HEK293 (cell line): ENCODE results near the gene HBZ.

Source experiments
- CTCF ChIA-PET: fragments of 350-600 bp; formaldehyde crosslinking; extraction: SDS; loops from one replicate; lab custom pipeline; 2021; ENCODE audit warnings: antibody characterized with exemption; lab: Yijun Ruan, JAX
- POLR2A ChIA-PET: fragments of 300-600 bp; formaldehyde crosslinking; extraction: SDS; loops from one replicate; lab custom pipeline; 2020; ENCODE audit warnings: antibody characterized with exemption, inconsistent platforms; lab: Yijun Ruan, JAX
- H3K27ac ChIP-seq: fragments of 200-500 bp; sonication (Bioruptor generic); 2 replicates; pipeline ENCODE4 v1.5.1; 2014; ENCODE audit warnings: low read depth, low read length, control low read depth, inconsistent platforms; ENCODE audit errors: extremely low read depth
- H3K36me3 ChIP-seq, 2 experiments: fragments of 200-500 bp in 1 of 2; sonication (Bioruptor generic) in 1 of 2; 1 replicate in 1 of 2; 2 replicates in 1 of 2; pipeline ENCODE4 v1.5.1; 2014 to 2017; ENCODE audit warnings: inconsistent platforms in 2 of 2, low read length in 2 of 2; ENCODE audit not compliant: control insufficient read depth in 2 of 2, insufficient read depth in 1 of 2
- H3K4me1 ChIP-seq: fragments of 200-500 bp; sonication (Bioruptor generic); 2 replicates; pipeline ENCODE4 v1.5.1; 2014; ENCODE audit warnings: mild to moderate bottlenecking, low read length, inconsistent platforms; ENCODE audit not compliant: control insufficient read depth, insufficient read depth
- H3K4me3 ChIP-seq: 2 replicates; pipeline ENCODE4 v1.5.1; 2011; ENCODE audit warnings: low read depth, mild to moderate bottlenecking, control low read depth, low read length, moderate library complexity
- H3K9me3 ChIP-seq: fragments of 200-500 bp; sonication (Bioruptor generic); 2 replicates; pipeline ENCODE4 v1.5.1; 2014; ENCODE audit warnings: low read depth, low read length, inconsistent platforms; ENCODE audit not compliant: control insufficient read depth, insufficient read depth
- GLI2 ChIP-seq: fragments of 450-650 bp; formaldehyde crosslinking; IDR thresholded peaks from 2 replicates; pipeline ENCODE4; 2017; ENCODE audit warnings: missing biosample characterization, missing genetic modification characterization, low read depth, borderline replicate concordance
- HOXC10 ChIP-seq: sonication (generic); formaldehyde crosslinking; IDR thresholded peaks from 2 replicates; pipeline ENCODE4 v1.8.1; 2023; ENCODE audit warnings: mild to moderate bottlenecking, missing genetic modification reagents
- INSM2 ChIP-seq: fragments of 450-650 bp; formaldehyde crosslinking; IDR thresholded peaks from 2 replicates; pipeline ENCODE4 v1.5.1; 2016; ENCODE audit warnings: missing biosample characterization, missing genetic modification characterization
- SCRT1 ChIP-seq: fragments of 450-650 bp; formaldehyde crosslinking; IDR thresholded peaks from 2 replicates; pipeline ENCODE4 v1.5.1; 2016; ENCODE audit warnings: missing biosample characterization, missing genetic modification characterization, borderline replicate concordance
- TRIM28 ChIP-seq: IDR thresholded peaks from 2 replicates; pipeline ENCODE4 v1.6.1; 2011; ENCODE audit warnings: low read length, control low read depth, borderline replicate concordance
- ZBTB7A ChIP-seq: fragments of 450-650 bp; formaldehyde crosslinking; IDR thresholded peaks from 2 replicates; pipeline ENCODE4 v1.5.1; 2016; ENCODE audit warnings: low read depth, missing biosample characterization, missing genetic modification characterization
- ZFP69B ChIP-seq: fragments of 450-650 bp; formaldehyde crosslinking; IDR thresholded peaks from 2 replicates; pipeline ENCODE4 v1.5.1; 2016; ENCODE audit warnings: missing biosample characterization, missing genetic modification characterization
- ZNF112 ChIP-seq: fragments of 450-650 bp; formaldehyde crosslinking; IDR thresholded peaks from 2 replicates; pipeline ENCODE4 v1.5.0; 2017; ENCODE audit warnings: missing biosample characterization, missing genetic modification characterization
- ZNF133 ChIP-seq: fragments of 450-650 bp; formaldehyde crosslinking; IDR thresholded peaks from 2 replicates; pipeline ENCODE4 v1.5.1; 2016; ENCODE audit warnings: missing biosample characterization, missing genetic modification characterization
- ZNF341 ChIP-seq: fragments of 450-650 bp; formaldehyde crosslinking; IDR thresholded peaks from 2 replicates; pipeline ENCODE4; 2016; ENCODE audit warnings: low read depth, missing biosample characterization, missing genetic modification characterization
- ZNF362 ChIP-seq: fragments of 450-650 bp; formaldehyde crosslinking; IDR thresholded peaks from 2 replicates; pipeline ENCODE4 v1.5.1; 2016; ENCODE audit warnings: missing biosample characterization, missing genetic modification characterization
- ZNF391 ChIP-seq: fragments of 450-650 bp; formaldehyde crosslinking; IDR thresholded peaks from 2 replicates; pipeline ENCODE4 v1.5.1; 2016; ENCODE audit warnings: low read depth, missing biosample characterization, missing genetic modification characterization, borderline replicate concordance
- ZNF48 ChIP-seq: fragments of 450-650 bp; formaldehyde crosslinking; IDR thresholded peaks from 2 replicates; pipeline ENCODE4 v1.5.1; 2016; ENCODE audit warnings: missing biosample characterization, missing genetic modification characterization
- ZNF514 ChIP-seq: fragments of 450-650 bp; formaldehyde crosslinking; IDR thresholded peaks from 2 replicates; pipeline ENCODE4 v1.5.1; 2016; ENCODE audit warnings: missing biosample characterization, missing genetic modification characterization
- ZNF596 ChIP-seq: fragments of 450-650 bp; IDR thresholded peaks from 2 replicates; pipeline ENCODE4 v1.5.0; 2018; ENCODE audit warnings: missing biosample characterization, mild to moderate bottlenecking, missing genetic modification characterization, moderate library complexity
- ZNF626 ChIP-seq: fragments of 450-650 bp; sonication (Bioruptor Pico); formaldehyde crosslinking; IDR thresholded peaks from 2 replicates; pipeline ENCODE4 v1.5.1; 2018; ENCODE audit warnings: missing biosample characterization, missing genetic modification characterization, inconsistent platforms
- ZNF629 ChIP-seq: fragments of 450-650 bp; formaldehyde crosslinking; IDR thresholded peaks from 2 replicates; pipeline ENCODE4 v1.5.1; 2017; ENCODE audit warnings: missing biosample characterization, missing genetic modification characterization
- ZNF664 ChIP-seq: fragments of 450-650 bp; formaldehyde crosslinking; IDR thresholded peaks from 2 replicates; pipeline ENCODE4 v1.5.1; 2016; ENCODE audit warnings: missing biosample characterization, missing genetic modification characterization
- ZNF701 ChIP-seq: fragments of 450-650 bp; formaldehyde crosslinking; IDR thresholded peaks from 2 replicates; pipeline ENCODE4 v1.5.1; 2016; ENCODE audit warnings: missing biosample characterization, missing genetic modification characterization
- ZNF768 ChIP-seq: fragments of 450-650 bp; formaldehyde crosslinking; IDR thresholded peaks from 2 replicates; pipeline ENCODE4 v1.5.1; 2018; ENCODE audit warnings: missing biosample characterization, mild to moderate bottlenecking, missing genetic modification characterization
- ZNF777 ChIP-seq: fragments of 450-650 bp; formaldehyde crosslinking; IDR thresholded peaks from 2 replicates; pipeline ENCODE4 v1.5.1; 2017; ENCODE audit warnings: missing biosample characterization, missing genetic modification characterization, borderline replicate concordance
- ZNF785 ChIP-seq: fragments of 450-650 bp; formaldehyde crosslinking; IDR thresholded peaks from 2 replicates; pipeline ENCODE4 v1.5.1; 2016; ENCODE audit warnings: missing biosample characterization, missing genetic modification characterization
- ZNF792 ChIP-seq: fragments of 450-650 bp; formaldehyde crosslinking; IDR thresholded peaks from 2 replicates; pipeline ENCODE4 v1.5.1; 2016; ENCODE audit warnings: missing biosample characterization, missing genetic modification characterization
- ZNF843 ChIP-seq: fragments of 450-650 bp; formaldehyde crosslinking; IDR thresholded peaks from 2 replicates; pipeline ENCODE4 v1.5.1; 2016; ENCODE audit warnings: missing biosample characterization, missing genetic modification characterization
- TF ChIP-seq, protein P1 (sequence below): fragments of 450-650 bp; formaldehyde crosslinking; IDR thresholded peaks from 2 replicates; pipeline ENCODE4 v1.5.1; 2017; ENCODE audit warnings: missing biosample characterization, missing genetic modification characterization
- TF ChIP-seq, protein P2 (sequence below): fragments of 450-650 bp; formaldehyde crosslinking; IDR thresholded peaks from 2 replicates; pipeline ENCODE4 v1.5.1; 2016; ENCODE audit warnings: missing biosample characterization, missing genetic modification characterization, borderline replicate concordance

The HBZ gene

GRCh38 chr16:165539-166374 is 13.3 kb downstream of the HBZ start, which contains the start of gene HBM:
Gene HBM (plus strand): TSS chr16:165978. CDS start chr16:165998, 20 bp downstream.
- no peak for TF ChIP-seq ZNF768
- TF ChIP-seq, protein P1, sequence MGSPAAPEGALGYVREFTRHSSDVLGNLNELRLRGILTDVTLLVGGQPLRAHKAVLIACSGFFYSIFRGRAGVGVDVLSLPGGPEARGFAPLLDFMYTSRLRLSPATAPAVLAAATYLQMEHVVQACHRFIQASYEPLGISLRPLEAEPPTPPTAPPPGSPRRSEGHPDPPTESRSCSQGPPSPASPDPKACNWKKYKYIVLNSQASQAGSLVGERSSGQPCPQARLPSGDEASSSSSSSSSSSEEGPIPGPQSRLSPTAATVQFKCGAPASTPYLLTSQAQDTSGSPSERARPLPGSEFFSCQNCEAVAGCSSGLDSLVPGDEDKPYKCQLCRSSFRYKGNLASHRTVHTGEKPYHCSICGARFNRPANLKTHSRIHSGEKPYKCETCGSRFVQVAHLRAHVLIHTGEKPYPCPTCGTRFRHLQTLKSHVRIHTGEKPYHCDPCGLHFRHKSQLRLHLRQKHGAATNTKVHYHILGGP (tag by site-specific recombination), result no peak
- TF ChIP-seq ZNF785 (tag by site-specific recombination), result no peak
- TF ChIP-seq ZNF843 (tag by site-specific recombination), result no peak
- TF ChIP-seq TRIM28, result no peak
- TF ChIP-seq SCRT1 (tag by site-specific recombination), result no peak
- no peak for TF ChIP-seq ZNF777 (tag by site-specific recombination)
- Histone ChIP-seq H3K27ac (no peak within 1 kb of the TSS), H3K36me3 (no peaks in the 10 kb centered on the region), H3K4me3 (no peak within 1 kb of the TSS), H3K4me1 (no peaks in the 10 kb centered on the region), H3K9me3 (no peaks in the 10 kb centered on the region)
- ChIA-PET POLR2A (no interaction called here), CTCF (no interaction called here)

DNA sequence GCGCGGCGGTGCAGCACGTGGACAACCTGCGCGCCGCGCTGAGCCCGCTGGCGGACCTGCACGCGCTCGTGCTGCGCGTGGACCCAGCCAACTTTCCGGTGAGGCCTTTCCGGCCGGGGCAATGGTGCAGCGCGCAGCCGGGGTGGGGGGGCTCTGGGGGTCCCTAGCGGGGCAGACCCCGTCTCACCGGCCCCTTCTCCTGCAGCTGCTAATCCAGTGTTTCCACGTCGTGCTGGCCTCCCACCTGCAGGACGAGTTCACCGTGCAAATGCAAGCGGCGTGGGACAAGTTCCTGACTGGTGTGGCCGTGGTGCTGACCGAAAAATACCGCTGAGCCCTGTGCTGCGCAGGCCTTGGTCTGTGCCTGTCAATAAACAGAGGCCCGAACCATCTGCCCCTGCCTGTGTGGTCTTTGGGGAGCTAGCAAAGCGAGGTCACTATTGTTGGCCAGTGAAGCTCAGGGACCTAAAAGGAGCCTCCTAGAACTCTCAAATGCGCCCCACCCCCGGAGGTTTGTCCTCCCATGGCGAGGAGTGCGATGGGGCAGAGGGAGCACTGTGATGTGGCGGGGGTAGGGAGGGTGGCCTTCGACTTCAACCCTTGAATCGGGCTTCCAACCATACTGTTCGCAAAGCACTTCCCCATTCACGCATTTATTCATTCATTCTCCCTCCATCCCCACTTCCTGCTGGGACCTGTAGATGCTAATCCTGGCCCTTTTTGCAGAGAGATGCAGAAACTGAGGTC is 14.1 kb downstream of the HBZ start:
- Histone ChIP-seq H3K27ac (no peak overlapping the region), H3K9me3 (no peaks in the 10 kb centered on the region), H3K4me3 (no peak overlapping the region), H3K4me1 (no peaks in the 10 kb centered on the region), H3K36me3 (no peaks in the 10 kb centered on the region)
- ChIA-PET CTCF (no interaction called here), POLR2A (no interaction called here)
- no peak for TF ChIP-seq ZNF391 (tag by site-specific recombination)
- no peak for TF ChIP-seq ZNF792 (tag by site-specific recombination)
- TF ChIP-seq ZNF112 (tag by site-specific recombination), result no peak
- TF ChIP-seq ZFP69B (tag by site-specific recombination), result no peak
- TF ChIP-seq ZNF362 (tag by site-specific recombination), result no peak
- no peak for TF ChIP-seq ZNF133 (tag by site-specific recombination)
- no peak for TF ChIP-seq ZNF701
- no peak for TF ChIP-seq INSM2
- no peak for TF ChIP-seq ZNF514 (tag by site-specific recombination)
- TF ChIP-seq ZNF629 (tag by site-specific recombination), result no peak
- no peak for TF ChIP-seq ZBTB7A (tag by site-specific recombination)
- no peak for TF ChIP-seq ZNF843 (tag by site-specific recombination)
- TF ChIP-seq, protein P2, sequence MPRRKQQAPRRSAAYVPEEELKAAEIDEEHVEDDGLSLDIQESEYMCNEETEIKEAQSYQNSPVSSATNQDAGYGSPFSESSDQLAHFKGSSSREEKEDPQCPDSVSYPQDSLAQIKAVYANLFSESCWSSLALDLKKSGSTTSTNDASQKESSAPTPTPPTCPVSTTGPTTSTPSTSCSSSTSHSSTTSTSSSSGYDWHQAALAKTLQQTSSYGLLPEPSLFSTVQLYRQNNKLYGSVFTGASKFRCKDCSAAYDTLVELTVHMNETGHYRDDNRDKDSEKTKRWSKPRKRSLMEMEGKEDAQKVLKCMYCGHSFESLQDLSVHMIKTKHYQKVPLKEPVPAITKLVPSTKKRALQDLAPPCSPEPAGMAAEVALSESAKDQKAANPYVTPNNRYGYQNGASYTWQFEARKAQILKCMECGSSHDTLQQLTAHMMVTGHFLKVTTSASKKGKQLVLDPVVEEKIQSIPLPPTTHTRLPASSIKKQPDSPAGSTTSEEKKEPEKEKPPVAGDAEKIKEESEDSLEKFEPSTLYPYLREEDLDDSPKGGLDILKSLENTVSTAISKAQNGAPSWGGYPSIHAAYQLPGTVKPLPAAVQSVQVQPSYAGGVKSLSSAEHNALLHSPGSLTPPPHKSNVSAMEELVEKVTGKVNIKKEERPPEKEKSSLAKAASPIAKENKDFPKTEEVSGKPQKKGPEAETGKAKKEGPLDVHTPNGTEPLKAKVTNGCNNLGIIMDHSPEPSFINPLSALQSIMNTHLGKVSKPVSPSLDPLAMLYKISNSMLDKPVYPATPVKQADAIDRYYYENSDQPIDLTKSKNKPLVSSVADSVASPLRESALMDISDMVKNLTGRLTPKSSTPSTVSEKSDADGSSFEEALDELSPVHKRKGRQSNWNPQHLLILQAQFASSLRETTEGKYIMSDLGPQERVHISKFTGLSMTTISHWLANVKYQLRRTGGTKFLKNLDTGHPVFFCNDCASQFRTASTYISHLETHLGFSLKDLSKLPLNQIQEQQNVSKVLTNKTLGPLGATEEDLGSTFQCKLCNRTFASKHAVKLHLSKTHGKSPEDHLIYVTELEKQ (tag by site-specific recombination), result no peak
- TF ChIP-seq ZNF48 (tag by site-specific recombination), result no peak
- TF ChIP-seq ZNF664 (tag by site-specific recombination), result no peak
- no peak for TF ChIP-seq ZNF341 (tag by site-specific recombination)
- no peak for TF ChIP-seq HOXC10 (CRISPR knock-in tag)
- no peak for TF ChIP-seq ZNF596
- no peak for TF ChIP-seq GLI2 (tag by site-specific recombination)
- TF ChIP-seq ZNF626 (tag by site-specific recombination), result no peak
